Endothelial cell (in vitro differentiated cells): ENCODE data around the gene NXPH2. TPM values are rescaled to one million over a fixed set of nuclear protein-coding genes. Genes with fewer than 3 reads are reported as not detected.
A peak's percentile ranks its signal among the peaks of the same experiment; 100 is the strongest.

Experiments used
- DNase-seq: peaks from one replicate; pipeline ENCODE4 v3.0.0; 2021; ENCODE audit warnings: low spot score
- H3K27ac Mint-ChIP-seq: one replicate; pipeline ENCODE4 v1.8.0; 2021; ENCODE audit warnings: mixed read lengths, inconsistent platforms; ENCODE audit not compliant: unreplicated experiment
- H3K27me3 Mint-ChIP-seq: one replicate; pipeline ENCODE4 v1.8.0; 2021; ENCODE audit warnings: mild to moderate bottlenecking, moderate library complexity, mixed read lengths, inconsistent platforms; ENCODE audit not compliant: unreplicated experiment
- H3K36me3 Mint-ChIP-seq: one replicate; pipeline ENCODE4 v1.8.0; 2021; ENCODE audit warnings: mild to moderate bottlenecking, low read depth, mixed read lengths, inconsistent platforms; ENCODE audit not compliant: unreplicated experiment
- H3K4me1 Mint-ChIP-seq: one replicate; pipeline ENCODE4 v1.8.0; 2021; ENCODE audit warnings: mild to moderate bottlenecking, mixed read lengths, inconsistent platforms; ENCODE audit not compliant: unreplicated experiment
- H3K4me3 Mint-ChIP-seq: one replicate; pipeline ENCODE4 v1.8.0; 2021; ENCODE audit warnings: mild to moderate bottlenecking, mixed read lengths, inconsistent platforms; ENCODE audit not compliant: unreplicated experiment
- H3K9me3 Mint-ChIP-seq: one replicate; pipeline ENCODE4 v1.8.0; 2021; ENCODE audit warnings: mixed read lengths, inconsistent platforms; ENCODE audit not compliant: unreplicated experiment
- CTCF ChIP-seq: fragments of 200-600 bp; sonication (generic); IDR thresholded peaks from one replicate; pipeline ENCODE4 v1.5.0; 2021; ENCODE audit warnings: antibody characterized with exemption; ENCODE audit not compliant: unreplicated experiment
- long read RNA-seq: library from polyadenylated mRNA; unstranded; transcript quantifications from one replicate; pipeline ENCODE4 v2.0.0, GENCODE V29; 2020; ENCODE audit not compliant: unreplicated experiment
- total RNA-seq: library from RNA; stranded (reverse); fragmentation: NEBNext Ultra II Directional; extraction: Animal tissue kit (Norgen Biotek cat#: 25700); gene quantifications from one replicate; pipeline ENCODE4 v1.2.1, GENCODE V29; 2021; ENCODE audit not compliant: unreplicated experiment

Gene NXPH2
- 3.4 TPM for total RNA-seq
- long read RNA-seq, partial matches to known transcripts, result 0 of 3 reads
- long read RNA-seq, other reads (novel, unspliced or antisense), result 1 of 3 reads

- peaks cover 16% of the 10 kb centered on the region for H3K4me1 Mint-ChIP-seq
- no peaks in the 10 kb centered on the region for H3K9me3 Mint-ChIP-seq
- peak; percentile 42 for DNase-seq
- peaks cover 15% of the 10 kb centered on the region for H3K27me3 Mint-ChIP-seq
- no peak within 1 kb of the TSS for H3K27ac Mint-ChIP-seq
- TF ChIP-seq CTCF, result no peak
- no peaks in the 10 kb centered on the region for H3K36me3 Mint-ChIP-seq
- H3K4me3 Mint-ChIP-seq, result peak within 1 kb of the TSS; percentile 90
These were observed at the start of gene NXPH2 for GRCh38 chr2:138779781-138780445. Gene NXPH2, minus strand, starts transcription at chr2:138780390. Its CDS starts 149 bp downstream, at chr2:138780241.

GRCh38 chr2:138829326-138829919 is 49.2 kb upstream of the NXPH2 start:
- Mint-ChIP-seq H3K27me3 (peaks cover 1% of the 10 kb centered on the region), H3K36me3 (no peaks in the 10 kb centered on the region), H3K9me3 (no peaks in the 10 kb centered on the region), H3K27ac (no peak overlapping the region), H3K4me3 (no peak overlapping the region), H3K4me1 (peaks cover 4% of the 10 kb centered on the region)
- peak; percentile 74 for DNase-seq
- peak; percentile 33 for TF ChIP-seq CTCF

GRCh38 chr2:138827426-138828054 is 47.4 kb upstream of the NXPH2 start:
- DNase-seq, result peak; percentile 25
- H3K36me3 Mint-ChIP-seq, result no peaks in the 10 kb centered on the region
- no peak overlapping the region for H3K27ac Mint-ChIP-seq
- H3K9me3 Mint-ChIP-seq, result no peaks in the 10 kb centered on the region
- H3K4me3 Mint-ChIP-seq, result no peak overlapping the region
- H3K27me3 Mint-ChIP-seq, result peaks cover 1% of the 10 kb centered on the region
- H3K4me1 Mint-ChIP-seq, result peaks cover 4% of the 10 kb centered on the region
- peak; percentile 76 for TF ChIP-seq CTCF

GRCh38 chr2:138823666-138824065 is 43.5 kb upstream of the NXPH2 start:
- H3K9me3 Mint-ChIP-seq, result no peaks in the 10 kb centered on the region
- no peaks in the 10 kb centered on the region for H3K36me3 Mint-ChIP-seq
- no peak overlapping the region for H3K27ac Mint-ChIP-seq
- H3K4me3 Mint-ChIP-seq, result no peak overlapping the region
- no peak for TF ChIP-seq CTCF
- DNase-seq, result no peak
- H3K4me1 Mint-ChIP-seq, result peaks cover 4% of the 10 kb centered on the region
- H3K27me3 Mint-ChIP-seq, result peaks cover 1% of the 10 kb centered on the region

GRCh38 chr2:138819964-138820363 is 39.8 kb upstream of the NXPH2 start:
- Mint-ChIP-seq H3K4me1 (no peaks in the 10 kb centered on the region), H3K4me3 (no peak overlapping the region), H3K27ac (no peak overlapping the region), H3K27me3 (no peaks in the 10 kb centered on the region), H3K9me3 (no peaks in the 10 kb centered on the region), H3K36me3 (no peaks in the 10 kb centered on the region)
- TF ChIP-seq CTCF, result no peak
- DNase-seq, result no peak
